ENCODE results near the gene ZNF575. TPM values are rescaled to one million over a fixed set of nuclear protein-coding genes. Genes with fewer than 3 reads are reported as not detected.

The ZNF575 gene
- total and polyA plus RNA-seq, 9 donors, result 1.2 to 5.9 (median 2.8) TPM

DNA sequence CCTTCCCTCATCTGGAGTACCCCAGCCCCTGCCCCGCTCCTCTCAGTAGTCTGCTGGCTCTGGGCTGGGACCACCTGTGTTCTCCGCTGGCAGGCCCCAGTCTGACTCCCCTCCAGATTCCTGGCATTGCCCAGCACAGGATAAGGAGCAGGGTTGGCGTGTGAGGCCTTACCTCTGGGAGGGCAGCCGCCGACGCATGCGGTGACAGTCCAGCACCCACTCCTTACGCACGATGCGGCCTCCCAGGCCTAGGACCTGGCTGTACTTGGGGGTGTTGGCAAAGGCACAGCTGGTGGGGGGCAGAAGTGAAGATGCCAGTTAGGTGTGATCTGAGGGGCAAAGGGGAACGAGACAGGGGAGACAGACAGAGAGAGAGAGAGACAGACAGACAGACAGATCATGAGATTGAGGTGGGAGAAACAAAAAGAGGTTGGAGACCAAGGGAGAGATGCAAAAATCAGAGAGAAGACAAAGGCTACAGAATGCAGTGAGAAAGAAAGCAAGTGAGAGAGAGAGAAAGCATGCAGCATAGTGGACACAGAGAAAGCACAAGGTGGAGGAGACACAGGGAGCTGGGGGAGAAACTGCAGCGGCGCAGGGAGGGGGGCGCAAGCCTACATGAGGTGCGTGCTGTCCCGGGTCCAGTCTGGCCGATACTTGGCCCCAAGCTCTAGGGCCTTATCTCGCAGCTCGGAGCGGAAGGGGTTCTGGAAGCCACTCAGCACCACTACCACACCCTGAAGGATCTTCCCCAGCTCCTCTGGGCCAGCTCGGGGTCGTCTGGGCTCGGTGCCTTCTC, 18.6 kb downstream of the ZNF575 start:
- H3K27ac ChIP-seq, result no peak overlapping the region
- intact Hi-C loops (cut with DNase I), result loop anchor here in 1 of 4 donors (10.0 kb wide), 1 partner anchor 103 kb away; no protein-coding TSS in a partner anchor
- no peak overlapping the region for H3K4me3 ChIP-seq
- H3K27me3 ChIP-seq, result no peaks in the 10 kb centered on the region
- no peaks in the 10 kb centered on the region for H3K36me3 ChIP-seq
- H3K4me1 ChIP-seq (ENCODE audit: insufficient read depth), result no peaks in the 10 kb centered on the region
- H3K9me3 ChIP-seq, result no peaks in the 10 kb centered on the region
- TF ChIP-seq, protein P1, sequence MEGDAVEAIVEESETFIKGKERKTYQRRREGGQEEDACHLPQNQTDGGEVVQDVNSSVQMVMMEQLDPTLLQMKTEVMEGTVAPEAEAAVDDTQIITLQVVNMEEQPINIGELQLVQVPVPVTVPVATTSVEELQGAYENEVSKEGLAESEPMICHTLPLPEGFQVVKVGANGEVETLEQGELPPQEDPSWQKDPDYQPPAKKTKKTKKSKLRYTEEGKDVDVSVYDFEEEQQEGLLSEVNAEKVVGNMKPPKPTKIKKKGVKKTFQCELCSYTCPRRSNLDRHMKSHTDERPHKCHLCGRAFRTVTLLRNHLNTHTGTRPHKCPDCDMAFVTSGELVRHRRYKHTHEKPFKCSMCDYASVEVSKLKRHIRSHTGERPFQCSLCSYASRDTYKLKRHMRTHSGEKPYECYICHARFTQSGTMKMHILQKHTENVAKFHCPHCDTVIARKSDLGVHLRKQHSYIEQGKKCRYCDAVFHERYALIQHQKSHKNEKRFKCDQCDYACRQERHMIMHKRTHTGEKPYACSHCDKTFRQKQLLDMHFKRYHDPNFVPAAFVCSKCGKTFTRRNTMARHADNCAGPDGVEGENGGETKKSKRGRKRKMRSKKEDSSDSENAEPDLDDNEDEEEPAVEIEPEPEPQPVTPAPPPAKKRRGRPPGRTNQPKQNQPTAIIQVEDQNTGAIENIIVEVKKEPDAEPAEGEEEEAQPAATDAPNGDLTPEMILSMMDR (IDR thresholded peaks at IDR 0.05), result no peak
- TF ChIP-seq EP300 (IDR thresholded peaks at IDR 0.05) (no peak), POLR2A (IDR thresholded peaks at IDR 0.05) (no peak)
- 88 to 89% (median 89%) methylated on average over 23 of the region's 23 CpGs for WGBS, 3 donors
- no peak for DNase-seq

DNA sequence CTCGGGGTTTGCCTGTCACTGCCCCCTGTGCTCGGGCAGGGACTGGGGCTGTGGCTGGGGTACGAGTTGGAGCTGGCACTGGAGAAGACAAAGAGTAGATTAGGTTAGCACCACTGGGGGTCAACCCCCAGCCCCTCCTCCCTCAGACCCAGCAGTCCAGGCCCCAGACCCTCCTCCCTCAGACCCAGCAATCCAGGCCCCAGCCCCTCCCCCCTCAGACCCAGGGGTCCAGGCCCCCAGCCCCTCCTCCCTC, 19.1 kb downstream of the ZNF575 start:
- H3K4me3 ChIP-seq, result no peak overlapping the region
- H3K27me3 ChIP-seq, result no peaks in the 10 kb centered on the region
- 56 to 88% (median 75%) methylated on average over 3 of the region's 3 CpGs for WGBS, 3 donors
- no peaks in the 10 kb centered on the region for H3K9me3 ChIP-seq
- no peak overlapping the region for H3K27ac ChIP-seq
- DNase-seq, result no peak
- TF ChIP-seq, protein P1 (IDR thresholded peaks at IDR 0.05), result no peak
- TF ChIP-seq POLR2A (IDR thresholded peaks at IDR 0.05), result no peak
- TF ChIP-seq EP300 (IDR thresholded peaks at IDR 0.05), result no peak
- H3K4me1 ChIP-seq (ENCODE audit: insufficient read depth), result no peaks in the 10 kb centered on the region
- intact Hi-C loops (cut with DNase I), result loop anchor here in 1 of 4 donors (10.0 kb wide), 1 partner anchor 103 kb away; no protein-coding TSS in a partner anchor
- H3K36me3 ChIP-seq, result no peaks in the 10 kb centered on the region

DNA sequence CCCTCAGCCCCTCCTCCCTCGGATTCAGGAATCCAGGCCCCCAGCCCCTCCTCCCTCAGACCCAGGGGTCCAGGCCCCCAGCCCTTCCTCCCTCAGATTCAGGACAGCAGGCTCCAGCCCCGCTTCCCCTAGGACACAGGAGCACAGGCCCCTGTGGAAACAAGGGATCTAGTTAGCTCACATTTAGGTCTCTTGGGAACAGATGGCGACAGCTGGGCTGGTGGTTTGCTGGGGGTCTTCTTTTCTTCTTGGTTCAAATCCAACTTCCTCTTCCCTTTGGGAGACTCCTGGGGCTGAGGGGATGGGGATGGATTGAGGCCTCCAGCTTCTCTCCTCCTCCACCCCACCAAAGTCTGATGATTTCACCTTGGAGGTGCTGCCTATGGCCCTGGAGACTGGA, 19.6 kb downstream of the ZNF575 start:
- no peak overlapping the region for H3K27ac ChIP-seq
- no peak for DNase-seq
- no peaks in the 10 kb centered on the region for H3K9me3 ChIP-seq
- H3K36me3 ChIP-seq, result no peaks in the 10 kb centered on the region
- intact Hi-C loops (cut with DNase I), result loop anchor here in 1 of 4 donors (10.0 kb wide), 1 partner anchor 102 kb away; no protein-coding TSS in a partner anchor
- TF ChIP-seq, protein P1 (IDR thresholded peaks at IDR 0.05), result no peak
- TF ChIP-seq POLR2A (IDR thresholded peaks at IDR 0.05), result no peak
- TF ChIP-seq EP300 (IDR thresholded peaks at IDR 0.05), result no peak
- H3K27me3 ChIP-seq, result no peaks in the 10 kb centered on the region
- H3K4me3 ChIP-seq, result no peak overlapping the region
- WGBS, 3 donors, result 58 to 72% (median 65%) methylated on average over 3 of the region's 3 CpGs
- H3K4me1 ChIP-seq (ENCODE audit: insufficient read depth), result no peaks in the 10 kb centered on the region

DNA sequence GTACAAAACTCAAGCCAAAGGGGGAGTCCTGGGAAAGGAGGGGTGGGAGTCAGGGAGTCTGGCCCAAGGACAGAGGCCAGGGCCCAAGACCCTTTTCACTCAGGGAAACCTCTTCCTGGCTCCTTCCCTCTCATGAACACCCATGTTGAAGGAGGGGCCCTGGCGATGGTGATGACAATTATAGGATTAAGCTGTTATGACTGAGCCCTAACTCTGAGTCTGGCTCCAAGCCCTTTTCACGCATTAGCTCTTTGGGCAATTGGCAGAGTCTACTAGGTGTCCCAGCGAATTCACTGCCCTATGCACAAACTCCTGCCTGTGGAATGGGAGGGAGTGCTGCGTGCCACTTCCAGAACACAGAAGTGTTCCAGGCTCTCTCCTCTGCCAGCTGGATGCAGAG, 20.7 kb downstream of the ZNF575 start:
- 61 to 92% (median 79%) methylated on average over 4 of the region's 4 CpGs for WGBS, 3 donors
- no peak for DNase-seq
- Histone ChIP-seq H3K36me3 (no peaks in the 10 kb centered on the region), H3K4me1 (ENCODE audit: insufficient read depth) (no peaks in the 10 kb centered on the region), H3K4me3 (no peak overlapping the region), H3K9me3 (no peaks in the 10 kb centered on the region), H3K27me3 (no peaks in the 10 kb centered on the region), H3K27ac (no peak overlapping the region)
- TF ChIP-seq EP300 (IDR thresholded peaks at IDR 0.05) (no peak), POLR2A (IDR thresholded peaks at IDR 0.05) (no peak)
- TF ChIP-seq, protein P1 (IDR thresholded peaks at IDR 0.05), result no peak
- intact Hi-C loops (cut with DNase I), result loop anchor here in 1 of 4 donors (10.0 kb wide), 1 partner anchor 101 kb away; no protein-coding TSS in a partner anchor
